Colonic mucosa (tissue), 4 donors: ENCODE results near the gene CLCN2. TPM values are rescaled to one million over a fixed set of nuclear protein-coding genes. Genes with fewer than 3 reads are reported as not detected.

ENCODE experiments used
- DNase-seq: peaks from one replicate; pipeline ENCODE4 v3.0.0-alpha.2; 2020
- H3K27ac ChIP-seq: fragments of 200-600 bp; one replicate; pipeline ENCODE4 v1.8.0; 2021
- H3K27me3 ChIP-seq: fragments of 200-600 bp; one replicate; pipeline ENCODE4 v1.8.0; 2021
- H3K36me3 ChIP-seq: fragments of 200-600 bp; one replicate; pipeline ENCODE4 v1.8.0; 2021
- H3K4me1 ChIP-seq: fragments of 200-600 bp; one replicate; pipeline ENCODE4 v1.8.0; 2021; ENCODE audit warnings: mild to moderate bottlenecking
- H3K4me3 ChIP-seq: fragments of 200-600 bp; one replicate; pipeline ENCODE4 v1.8.0; 2021
- H3K9ac ChIP-seq, 2 donors: one replicate each; pipeline ENCODE4 v1.7.0; 2013; ENCODE audit warnings: control low read depth in 2 of 2, low read depth in 2 of 2, low read length in 2 of 2
- H3K9me3 ChIP-seq: fragments of 200-600 bp; one replicate; pipeline ENCODE4 v1.8.0; 2021
- CTCF ChIP-seq: fragments of 200-600 bp; IDR thresholded peaks from one replicate; pipeline ENCODE4 v1.8.0; 2022; ENCODE audit warnings: antibody characterized with exemption, mild to moderate bottlenecking
- intact Hi-C: fragments of 100-400 bp; cut with DNase I; formaldehyde crosslinking; loops from one replicate; pipeline ENCODE4 v1.14.1; 2022
- total RNA-seq, 2 donors: library from RNA; stranded (reverse); fragmentation: NEBNext Ultra II Directional in 1 of 2; extraction: Animal tissue kit (Norgen Biotek cat#: 25700) in 1 of 2; gene quantifications; one replicate each; pipeline ENCODE4 v1.2.1, GENCODE V29; 2021
- donor health status: healthy.
- donor health status: DM: no; HTN: no; CAD: no.
- donor health status: DM: no; HTN: no; CAD: no.

Gene CLCN2
- total RNA-seq, 2 donors from 2014 or later: 61.1 to 71.6 TPM

DNA sequence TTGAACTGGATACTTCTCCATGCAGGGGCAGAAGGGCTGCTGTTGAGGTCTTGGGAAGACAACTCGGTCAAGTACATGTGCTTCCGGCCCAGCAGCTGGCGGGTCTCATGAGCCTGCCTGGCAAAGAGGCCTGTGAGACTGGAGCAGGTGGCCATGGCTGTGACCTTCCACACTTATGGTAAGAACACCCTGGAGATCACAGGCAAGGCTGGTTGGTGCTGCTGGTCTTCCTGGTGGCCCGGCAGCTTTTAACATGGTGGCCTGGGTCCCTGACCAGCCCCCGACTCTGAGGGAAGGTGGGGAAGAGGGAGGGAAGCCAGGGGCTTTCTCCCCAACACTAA lies 33.9 kb upstream of the CLCN2 start:
- Histone ChIP-seq H3K4me1 (no peaks in the 10 kb centered on the region), H3K4me3 (no peak overlapping the region), H3K27me3 (no peaks in the 10 kb centered on the region), H3K27ac (no peak overlapping the region), H3K36me3 (no peaks in the 10 kb centered on the region), H3K9me3 (no peaks in the 10 kb centered on the region), H3K9ac (no peak overlapping the region)
- no peak for TF ChIP-seq CTCF
- DNase-seq: no peak
- intact Hi-C loops: no loop called here

DNA sequence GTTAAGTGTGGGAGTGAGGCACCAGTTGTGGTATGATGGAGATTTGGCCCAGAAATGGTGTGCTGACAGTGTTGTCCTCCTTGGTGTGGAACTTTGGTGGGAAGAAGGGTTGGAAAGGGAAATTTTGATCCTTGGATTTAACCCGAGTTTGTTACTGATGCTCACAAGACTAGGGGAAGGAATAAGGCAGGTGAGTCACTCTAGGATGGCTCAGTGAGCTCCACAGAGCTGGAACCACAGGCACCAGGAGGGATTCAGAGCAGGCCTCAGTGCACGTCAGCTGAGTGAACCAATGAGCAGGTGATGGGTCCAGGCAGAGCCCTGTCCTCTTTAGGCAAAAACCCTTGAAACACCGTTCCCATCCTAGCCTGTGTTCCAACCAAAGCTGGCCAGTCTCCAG lies 29.9 kb upstream of the CLCN2 start:
- intact Hi-C loops: no loop called here
- TF ChIP-seq CTCF: no peak
- DNase-seq: no peak
- no peaks in the 10 kb centered on the region for H3K4me1 ChIP-seq
- no peaks in the 10 kb centered on the region for H3K9me3 ChIP-seq
- H3K36me3 ChIP-seq: no peaks in the 10 kb centered on the region
- no peak overlapping the region for H3K9ac ChIP-seq
- H3K27me3 ChIP-seq: no peaks in the 10 kb centered on the region
- H3K4me3 ChIP-seq: no peak overlapping the region
- H3K27ac ChIP-seq: no peak overlapping the region

DNA sequence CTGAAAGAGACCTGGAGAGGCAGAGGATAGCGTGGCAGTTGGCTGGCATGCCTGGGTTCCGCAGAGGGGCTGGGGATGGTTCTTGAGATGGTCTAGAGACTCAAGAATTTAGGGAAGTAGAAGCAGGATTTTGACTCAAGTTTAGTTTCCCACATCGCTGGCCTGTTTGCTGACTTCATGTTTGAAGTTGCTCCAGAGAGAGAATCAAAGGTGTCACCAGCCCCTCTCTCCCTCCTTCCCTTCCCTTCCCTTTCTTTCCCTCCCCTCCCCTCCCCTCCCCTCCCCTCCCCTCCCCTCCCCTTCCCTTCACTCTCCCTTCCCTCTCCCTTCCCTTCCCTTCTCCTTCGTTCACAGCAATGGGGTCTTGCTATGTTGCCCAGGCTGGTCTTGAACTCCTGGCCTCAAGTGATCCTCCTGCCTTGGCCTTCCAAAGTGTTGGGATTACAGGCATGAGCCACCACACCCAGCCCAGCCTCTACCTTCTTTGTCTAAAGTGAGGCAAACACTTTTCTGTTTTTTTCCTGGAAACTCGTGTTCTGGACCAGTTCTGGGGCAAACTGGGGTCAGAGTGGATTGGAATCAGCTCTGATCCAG lies 28.6 kb upstream of the CLCN2 start:
- Histone ChIP-seq H3K27ac (no peak overlapping the region), H3K4me1 (no peaks in the 10 kb centered on the region), H3K9ac (no peak overlapping the region), H3K27me3 (no peaks in the 10 kb centered on the region), H3K9me3 (no peaks in the 10 kb centered on the region), H3K36me3 (no peaks in the 10 kb centered on the region), H3K4me3 (no peak overlapping the region)
- no peak for TF ChIP-seq CTCF
- DNase-seq: no peak
- intact Hi-C loops: no loop called here

DNA sequence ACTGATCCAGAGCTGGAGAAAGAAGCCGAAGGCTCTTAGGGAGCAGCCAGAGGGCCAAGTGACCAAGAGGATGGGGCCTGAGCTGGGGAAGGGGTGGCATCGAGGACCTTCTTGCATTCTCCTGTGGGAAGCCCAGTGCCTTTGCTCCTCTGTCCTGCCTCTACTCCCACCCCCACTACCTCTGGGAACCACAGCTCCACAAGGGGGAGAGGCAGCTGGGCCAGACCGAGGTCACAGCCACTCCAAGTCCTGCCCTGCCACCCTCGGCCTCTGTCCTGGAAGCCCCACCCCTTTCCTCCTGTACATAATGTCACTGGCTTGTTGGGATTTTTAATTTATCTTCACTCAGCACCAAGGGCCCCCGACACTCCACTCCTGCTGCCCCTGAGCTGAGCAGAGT lies 28.0 kb upstream of the CLCN2 start:
- intact Hi-C loops: no loop called here
- H3K9me3 ChIP-seq: no peaks in the 10 kb centered on the region
- no peak overlapping the region for H3K9ac ChIP-seq
- no peak overlapping the region for H3K4me3 ChIP-seq
- no peak overlapping the region for H3K27ac ChIP-seq
- H3K4me1 ChIP-seq: no peaks in the 10 kb centered on the region
- no peak for DNase-seq
- no peaks in the 10 kb centered on the region for H3K36me3 ChIP-seq
- no peaks in the 10 kb centered on the region for H3K27me3 ChIP-seq
- no peak for TF ChIP-seq CTCF

- intact Hi-C loops: no loop called here
- Histone ChIP-seq H3K9ac (no peak overlapping the region), H3K4me3 (no peak overlapping the region), H3K36me3 (no peaks in the 10 kb centered on the region), H3K4me1 (no peaks in the 10 kb centered on the region), H3K27me3 (no peaks in the 10 kb centered on the region), H3K9me3 (no peaks in the 10 kb centered on the region), H3K27ac (no peak overlapping the region)
- no peak for DNase-seq
- no peak for TF ChIP-seq CTCF
These were observed 27.5 kb upstream of the CLCN2 start for GRCh38 chr3:184388936-184389230.
